Measurements from ENCODE around the gene RETREG3. TPM values are rescaled to one million over a fixed set of nuclear protein-coding genes. Genes with fewer than 3 reads are reported as not detected.

Gene RETREG3
- total RNA-seq, 3 donors from 2014 or later (not counting 1 experiment from before 2014, with no cell fraction given) = 76.0 to 114 (median 101) TPM

GRCh38 chr17:42607769-42608168 is 1.4 kb downstream of the RETREG3 start:
- peaks cover 10% of the 10 kb centered on the region for H3K36me3 ChIP-seq (ENCODE audit: control insufficient read depth, insufficient read depth, low read length)
- peaks cover 32% of the 10 kb centered on the region for H3K4me1 ChIP-seq (ENCODE audit: control insufficient read depth, insufficient read depth, low read length)
- ATAC-seq (no peak), DNase-seq (no peak)
- H3K9me3 ChIP-seq (ENCODE audit: control insufficient read depth, insufficient read depth, low read length) = no peaks in the 10 kb centered on the region
- no peaks in the 10 kb centered on the region for H3K36me3 Mint-ChIP-seq
- peak overlapping the region; percentile 100 for H3K4me3 Mint-ChIP-seq
- 68% methylated on average over 3 of the region's 3 CpGs for WGBS (ENCODE audit: insufficient coverage)
- H3K27me3 ChIP-seq (ENCODE audit: control insufficient read depth, insufficient read depth, low read length) = no peaks in the 10 kb centered on the region
- H3K27me3 Mint-ChIP-seq (ENCODE audit: low read depth in 2 of 2) = no peaks in the 10 kb centered on the region
- peak overlapping the region; percentile 98 for H3K4me3 ChIP-seq (ENCODE audit: low read length)
- H3K4me1 Mint-ChIP-seq = peaks cover 55 to 68% of the 10 kb centered on the region in 2 donors
- peak overlapping the region; percentile 90 for H3K27ac ChIP-seq (ENCODE audit: low read length)
- intact Hi-C loops (cut with micrococcal nuclease) = loop anchor here (2.0 to 5.0 kb wide), 4 partner anchors 31 to 219 kb away; partner anchors contain the start of genes MLX, PSMC3IP and STAT3
- H3K27ac Mint-ChIP-seq = peak overlapping the region; percentile 96 to 97
- TF ChIP-seq CTCF (IDR thresholded peaks at IDR 0.05) = no peak
- no peaks in the 10 kb centered on the region for H3K9me3 Mint-ChIP-seq

GRCh38 chr17:42603318-42603717 is 5.9 kb downstream of the RETREG3 start:
- ATAC-seq (no peak), DNase-seq (no peak)
- Histone ChIP-seq H3K27me3 (ENCODE audit: control insufficient read depth, insufficient read depth, low read length) (no peaks in the 10 kb centered on the region), H3K36me3 (ENCODE audit: control insufficient read depth, insufficient read depth, low read length) (peaks cover 11% of the 10 kb centered on the region), H3K9me3 (ENCODE audit: control insufficient read depth, insufficient read depth, low read length) (no peaks in the 10 kb centered on the region), H3K4me3 (ENCODE audit: low read length) (no peak overlapping the region), H3K27ac (ENCODE audit: low read length) (no peak overlapping the region), H3K4me1 (ENCODE audit: control insufficient read depth, insufficient read depth, low read length) (peaks cover 22% of the 10 kb centered on the region)
- H3K4me1 Mint-ChIP-seq = peaks cover 56 to 79% of the 10 kb centered on the region in 2 donors
- no peaks in the 10 kb centered on the region for H3K27me3 Mint-ChIP-seq (ENCODE audit: low read depth in 2 of 2)
- TF ChIP-seq CTCF (IDR thresholded peaks at IDR 0.05) = no peak
- intact Hi-C loops (cut with micrococcal nuclease) = no loop called here
- peak overlapping the region; percentile 37 for H3K4me3 Mint-ChIP-seq
- H3K9me3 Mint-ChIP-seq = no peaks in the 10 kb centered on the region
- 90% methylated on average over 7 of the region's 7 CpGs for WGBS (ENCODE audit: insufficient coverage)
- H3K36me3 Mint-ChIP-seq = no peaks in the 10 kb centered on the region
- H3K27ac Mint-ChIP-seq = peak overlapping the region; percentile 44 to 97

GRCh38 chr17:42598905-42599304 is 10.3 kb downstream of the RETREG3 start:
- H3K27ac Mint-ChIP-seq = peak overlapping the region in 1 of 2 donors; percentile 16

More at GRCh38 chr17:42598905-42599304, 10.3 kb downstream of the RETREG3 start:
- H3K4me1 Mint-ChIP-seq = peaks cover 24 to 44% of the 10 kb centered on the region in 2 donors
- no peaks in the 10 kb centered on the region for H3K9me3 Mint-ChIP-seq
- no peaks in the 10 kb centered on the region for H3K27me3 ChIP-seq (ENCODE audit: control insufficient read depth, insufficient read depth, low read length)
- ATAC-seq (no peak), DNase-seq (no peak)
- H3K4me3 ChIP-seq (ENCODE audit: low read length) = no peak overlapping the region
- H3K36me3 Mint-ChIP-seq = no peaks in the 10 kb centered on the region
- no peak for TF ChIP-seq CTCF (IDR thresholded peaks at IDR 0.05)
- no peaks in the 10 kb centered on the region for H3K27me3 Mint-ChIP-seq (ENCODE audit: low read depth in 2 of 2)
- no peak overlapping the region for H3K27ac ChIP-seq (ENCODE audit: low read length)
- H3K9me3 ChIP-seq (ENCODE audit: control insufficient read depth, insufficient read depth, low read length) = no peaks in the 10 kb centered on the region
- H3K36me3 ChIP-seq (ENCODE audit: control insufficient read depth, insufficient read depth, low read length) = peaks cover 28% of the 10 kb centered on the region
- no peak overlapping the region for H3K4me3 Mint-ChIP-seq
- 79% methylated on average over 2 of the region's 2 CpGs for WGBS (ENCODE audit: insufficient coverage)
- no peaks in the 10 kb centered on the region for H3K4me1 ChIP-seq (ENCODE audit: control insufficient read depth, insufficient read depth, low read length)
- intact Hi-C loops (cut with micrococcal nuclease) = no loop called here

Measured in natural killer cell (primary cell).